ENCODE data around the gene ROMO1. TPM values are rescaled to one million over a fixed set of nuclear protein-coding genes. Genes with fewer than 3 reads are reported as not detected.
"Not testable (repeated sequence)": the region's sequence is repeated elsewhere in the genome, so short reads cannot be mapped to it uniquely, and the experiment has no call there.

Gene ROMO1
- total RNA-seq, 1 donor from 2014 or later = 198 TPM

DNA sequence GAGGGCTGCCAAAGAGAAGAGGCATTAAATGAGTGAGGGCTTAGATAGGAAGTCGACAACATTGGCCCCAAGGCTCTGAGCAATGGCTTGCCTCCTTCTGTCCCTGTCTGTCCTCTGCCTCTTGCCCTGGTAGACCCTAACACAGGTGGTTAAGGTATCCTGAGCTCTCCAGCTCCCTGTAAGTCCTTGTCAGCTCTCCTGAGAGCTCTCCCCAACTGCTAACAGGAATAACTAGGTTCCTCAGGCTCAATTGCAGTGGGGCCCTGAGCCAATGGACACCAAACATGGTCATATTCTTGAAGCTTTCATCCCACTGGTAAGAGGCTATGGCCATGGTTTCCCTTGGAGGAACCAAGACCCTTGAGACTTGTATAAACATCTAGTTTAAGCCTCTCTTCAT lies 29.5 kb upstream of the ROMO1 start:
- no peak for ATAC-seq (ENCODE audit: poor library complexity)
- no peak for DNase-seq
- intact Hi-C loops (cut with DNase I) = no loop called here

DNA sequence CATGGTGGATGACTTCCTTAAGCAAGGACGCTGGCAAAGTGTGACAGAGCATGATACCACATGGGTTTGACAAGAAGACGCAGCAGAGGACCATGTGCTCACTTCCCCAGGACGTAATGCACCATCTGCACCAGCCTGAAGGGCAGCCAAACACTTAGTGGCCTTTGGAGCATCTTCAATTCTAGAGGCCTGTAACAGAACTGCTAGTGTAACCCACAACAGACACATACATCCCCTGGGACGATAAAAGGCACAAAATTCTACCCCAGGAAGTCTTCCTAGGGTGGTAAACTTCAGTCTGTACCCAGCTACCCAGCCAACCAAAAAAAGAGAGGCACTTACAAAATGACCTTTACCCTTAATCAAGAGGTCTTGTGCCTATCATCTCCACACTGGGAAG lies 25.3 kb upstream of the ROMO1 start:
- no peak for ATAC-seq (ENCODE audit: poor library complexity)
- DNase-seq = no peak
- intact Hi-C loops (cut with DNase I) = no loop called here

DNA sequence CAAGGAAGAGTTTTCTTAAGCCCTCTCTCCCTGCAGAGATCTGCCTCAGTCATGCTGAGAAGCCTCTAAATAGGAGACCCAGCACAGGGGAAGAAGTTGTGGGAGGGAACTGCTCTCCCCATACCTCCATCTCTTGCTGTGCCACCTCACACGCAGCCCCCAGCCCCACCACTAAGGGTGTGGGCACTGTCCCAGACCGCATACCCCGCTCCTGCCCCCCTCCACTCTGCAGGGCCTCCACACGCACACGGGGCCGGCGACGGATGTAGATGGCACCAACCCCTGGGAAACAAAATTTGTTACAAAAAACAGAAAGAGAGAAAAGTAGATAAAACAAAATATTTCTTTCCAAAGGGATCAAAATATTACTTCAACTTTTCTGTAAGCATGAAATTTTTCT lies 24.3 kb upstream of the ROMO1 start:
- intact Hi-C loops (cut with DNase I) = no loop called here
- DNase-seq (no peak), ATAC-seq (ENCODE audit: poor library complexity) (no peak)

DNA sequence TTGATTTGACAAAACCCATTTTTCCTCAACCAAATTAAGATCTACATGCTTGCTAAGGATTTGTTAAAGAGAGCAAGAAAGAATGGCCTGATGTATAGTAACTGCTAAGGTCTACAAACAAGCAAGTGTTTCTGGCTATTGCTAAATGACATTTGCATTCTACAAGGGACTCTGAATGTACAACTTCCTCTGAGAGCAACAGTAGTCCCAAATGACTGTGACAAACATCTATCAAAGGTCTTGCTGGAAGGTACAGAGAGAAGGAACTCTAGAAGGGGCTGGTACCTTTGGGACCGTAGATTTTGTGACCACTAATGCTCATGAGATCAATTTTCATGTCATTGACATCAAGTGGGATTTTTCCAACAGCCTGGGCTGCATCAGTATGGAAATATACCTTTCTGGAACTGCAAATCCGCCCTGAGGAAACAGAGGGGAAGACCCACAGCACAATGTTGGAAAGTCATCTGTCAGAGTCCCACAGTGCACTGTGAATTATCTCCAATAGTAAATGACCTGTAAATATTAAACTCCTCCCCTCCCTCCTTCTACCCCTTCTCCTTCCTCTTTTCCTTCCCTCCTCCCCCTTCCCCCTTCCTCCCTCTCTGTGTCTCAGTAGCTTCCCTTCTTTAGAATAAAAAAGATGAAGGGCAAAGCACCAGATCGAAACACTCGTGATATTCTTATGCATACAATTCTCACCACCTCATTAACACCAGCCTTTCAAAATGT lies 18.6 kb upstream of the ROMO1 start:
- DNase-seq (no peak), ATAC-seq (ENCODE audit: poor library complexity) (no peak)
- intact Hi-C loops (cut with DNase I) = no loop called here

DNA sequence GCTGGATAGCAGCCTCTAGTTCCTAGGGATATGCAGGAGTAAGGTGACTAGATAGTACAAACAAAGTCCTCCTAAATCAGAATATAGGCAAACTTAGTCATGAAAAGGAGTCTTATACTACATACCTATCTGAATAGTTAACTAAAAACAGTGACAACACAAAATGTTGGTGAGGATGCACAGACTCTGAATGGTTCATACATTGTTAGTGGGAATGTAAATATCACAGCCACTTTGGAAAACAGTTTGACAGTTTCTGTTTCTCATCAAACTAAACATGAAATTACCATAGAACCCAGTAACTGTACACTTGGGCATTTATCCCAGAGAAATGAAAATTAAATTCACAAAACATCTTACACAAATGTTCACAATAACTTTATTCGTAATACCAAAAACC lies 17.2 kb upstream of the ROMO1 start:
- intact Hi-C loops (cut with DNase I) = no loop called here
- ATAC-seq (ENCODE audit: poor library complexity) (no peak), DNase-seq (no peak)

DNA sequence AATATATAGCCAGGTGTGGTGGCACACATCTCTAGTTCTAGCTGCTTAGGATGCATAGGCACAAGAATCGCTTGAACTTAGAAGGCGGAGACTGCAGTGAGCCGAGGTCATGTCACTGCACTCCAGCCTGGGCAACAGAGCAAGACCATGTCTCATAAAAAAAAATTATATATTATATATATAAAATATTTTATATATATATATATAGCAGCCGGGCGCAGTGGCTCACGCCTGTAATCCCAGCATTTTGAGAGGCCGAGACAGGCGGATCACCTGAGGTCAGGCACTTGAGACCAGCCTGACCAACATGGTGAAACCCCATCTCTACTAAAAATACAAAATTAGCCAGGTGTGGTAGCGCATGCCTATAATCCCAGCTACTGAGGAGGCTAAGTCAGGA lies 13.8 kb upstream of the ROMO1 start:
- intact Hi-C loops (cut with DNase I); ATAC-seq (ENCODE audit: poor library complexity); DNase-seq: not testable (repeated sequence)

DNA sequence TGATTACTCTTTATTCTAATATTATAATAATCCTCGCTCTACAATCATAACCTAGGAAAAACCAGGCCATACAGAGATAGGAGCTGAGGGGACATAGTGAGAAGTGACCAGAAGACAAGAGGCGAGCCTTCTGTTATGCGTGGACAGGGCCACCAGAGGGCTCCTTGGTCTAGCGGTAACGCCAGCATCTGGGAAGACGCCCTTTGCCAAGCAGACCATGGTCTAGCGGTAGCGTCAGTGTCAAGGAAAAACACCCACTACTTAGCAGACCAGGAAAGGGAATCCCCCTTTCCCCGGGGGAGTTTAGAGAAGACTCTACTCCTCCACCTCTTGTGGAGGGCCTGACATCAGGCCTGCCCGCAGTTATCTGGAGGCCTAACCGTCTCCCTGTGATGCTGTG lies 12.3 kb upstream of the ROMO1 start:
- intact Hi-C loops (cut with DNase I); ATAC-seq (ENCODE audit: poor library complexity); DNase-seq: not testable (repeated sequence)

DNA sequence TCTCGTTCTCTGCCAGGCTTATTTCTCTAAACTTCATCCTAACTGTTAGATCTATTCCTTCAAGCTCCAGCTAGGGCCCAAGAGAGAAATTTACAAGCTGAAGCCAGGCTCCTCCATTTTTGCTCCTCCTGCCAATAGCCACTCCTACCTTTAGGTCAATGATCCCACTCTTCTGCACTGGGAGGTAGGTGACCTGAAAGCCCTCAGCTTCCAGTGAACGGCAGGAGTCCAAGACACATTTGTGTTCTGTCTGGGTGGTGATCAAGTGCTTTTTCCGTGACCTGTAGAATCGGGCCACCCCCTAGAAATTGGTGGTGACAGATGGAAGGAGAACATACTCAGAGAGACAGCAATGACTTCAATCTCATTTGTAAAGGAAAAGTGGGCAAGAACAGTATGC lies 8.9 kb upstream of the ROMO1 start:
- ATAC-seq (ENCODE audit: poor library complexity) = no peak
- DNase-seq = no peak
- intact Hi-C loops (cut with DNase I) = no loop called here

DNA sequence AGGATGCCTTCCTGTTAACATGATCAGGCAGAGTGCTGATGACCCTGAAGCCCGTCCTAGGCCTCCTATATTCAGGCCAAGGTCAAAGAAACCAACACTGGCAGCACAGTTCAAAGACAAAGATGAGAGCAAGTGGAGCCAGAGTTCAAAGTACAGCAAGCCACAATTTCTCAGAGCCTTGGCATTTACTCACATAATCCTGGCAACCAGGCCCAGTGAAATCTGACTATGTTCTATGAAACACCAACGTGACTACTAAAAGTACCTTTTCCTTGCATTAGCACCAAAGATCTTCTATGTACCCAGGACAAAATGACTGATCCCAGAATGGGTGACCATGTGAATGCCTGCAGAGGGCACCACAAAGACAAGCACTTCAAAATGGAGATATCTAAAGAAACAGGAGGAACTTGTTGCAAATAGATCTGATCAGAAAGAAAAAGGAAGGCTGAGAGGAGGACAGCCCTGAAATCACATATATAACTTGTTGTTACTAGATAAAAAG lies 3.9 kb upstream of the ROMO1 start:
- DNase-seq (no peak), ATAC-seq (ENCODE audit: poor library complexity) (no peak)
- intact Hi-C loops (cut with DNase I) = no loop called here

DNA sequence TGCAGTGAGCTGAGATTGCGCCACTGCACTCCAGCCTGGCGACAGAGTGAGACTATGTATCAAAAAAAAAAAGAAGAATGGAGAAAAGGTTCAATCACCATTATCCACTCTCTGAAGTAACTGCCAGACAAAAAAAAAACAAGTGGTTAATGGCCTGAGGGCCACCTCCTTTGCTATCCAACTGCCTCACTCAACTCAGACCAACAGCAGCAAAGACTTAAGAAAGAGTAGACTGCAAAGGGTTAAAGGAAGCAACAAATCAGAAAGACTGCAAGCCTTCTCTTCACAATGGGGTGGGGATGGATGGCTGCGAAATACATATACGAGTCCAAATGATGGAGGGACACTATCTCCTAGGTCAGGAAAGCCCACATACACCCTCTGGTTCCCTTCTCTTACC lies 3.2 kb upstream of the ROMO1 start:
- ATAC-seq (ENCODE audit: poor library complexity) = no peak
- intact Hi-C loops (cut with DNase I) = no loop called here

DNA sequence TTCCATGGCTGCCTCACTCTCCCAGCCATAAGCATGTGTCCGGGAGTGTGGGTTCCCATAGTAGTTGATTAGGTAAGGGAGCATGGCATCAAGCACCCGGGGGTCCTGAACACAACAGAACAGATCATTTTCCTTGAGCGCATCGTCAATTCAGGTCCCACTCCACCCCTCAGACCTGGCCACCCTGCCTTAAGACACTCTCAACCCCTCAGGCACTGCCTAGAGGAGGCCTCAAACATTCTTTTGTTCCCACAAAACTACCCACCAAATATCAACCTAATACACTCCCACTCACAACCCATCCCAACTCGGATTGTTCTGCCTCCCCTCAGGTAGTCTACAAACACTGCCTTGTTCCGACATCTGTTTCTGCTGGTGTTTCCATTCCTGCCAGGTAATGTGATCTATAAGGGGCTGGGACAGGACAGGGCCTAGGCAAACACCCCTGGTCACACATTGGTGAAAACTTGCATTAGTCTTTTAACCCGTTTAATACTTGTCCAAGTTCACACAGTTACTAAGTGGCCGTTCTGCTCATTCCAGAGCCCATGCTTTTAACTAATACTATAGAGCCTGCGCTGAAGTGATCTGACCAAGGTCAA lies 1.4 kb upstream of the ROMO1 start:
- no peak for ATAC-seq (ENCODE audit: poor library complexity)
- no peak for DNase-seq
- intact Hi-C loops (cut with DNase I) = no loop called here

More for the DNA sequence above, 3.2 kb upstream of the ROMO1 start:
- DNase-seq = no peak

DNA sequence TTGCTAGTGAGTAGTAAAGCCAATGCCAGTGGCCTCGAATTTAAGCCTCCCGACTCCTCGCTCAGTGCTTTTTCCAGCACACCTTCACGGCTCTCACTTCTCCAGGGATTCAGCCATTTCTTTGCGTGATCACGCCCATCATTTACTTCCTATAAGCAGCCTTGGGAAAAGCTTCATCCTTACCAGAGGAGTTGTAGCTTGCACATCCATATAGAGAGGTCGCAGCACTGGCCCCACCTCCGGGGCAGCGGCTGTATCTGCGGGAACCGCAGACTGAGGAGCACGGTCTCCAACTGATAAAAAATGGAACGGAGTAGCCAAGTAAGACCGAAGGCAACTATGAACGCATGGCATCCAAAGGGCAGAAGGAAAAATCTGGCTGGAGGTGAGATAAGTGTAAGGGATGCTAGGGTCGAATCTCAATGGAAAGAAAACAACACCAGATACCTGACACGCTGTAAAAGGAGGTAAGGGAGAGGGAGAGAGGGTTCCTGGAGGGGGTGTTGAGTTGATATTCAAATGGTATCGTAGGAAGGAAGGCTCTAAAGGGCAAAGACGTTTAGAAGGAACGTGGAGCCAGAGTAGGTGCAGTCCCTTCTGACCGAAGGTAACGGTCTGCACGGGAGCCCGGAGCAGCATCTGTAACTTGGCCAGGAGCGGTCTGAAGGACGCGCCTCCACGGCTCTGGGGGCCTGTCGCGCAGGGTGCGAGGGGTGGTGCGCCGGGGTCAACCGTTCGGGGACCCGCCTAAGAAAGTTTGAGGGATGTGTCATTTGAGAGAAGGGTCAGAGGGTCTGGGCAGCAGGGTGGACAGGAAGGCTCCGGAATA lies 693 bp upstream of the ROMO1 start:
- peak; percentile 57 for ATAC-seq (ENCODE audit: poor library complexity)
- intact Hi-C loops (cut with DNase I) = no loop called here
- DNase-seq = no peak

DNA sequence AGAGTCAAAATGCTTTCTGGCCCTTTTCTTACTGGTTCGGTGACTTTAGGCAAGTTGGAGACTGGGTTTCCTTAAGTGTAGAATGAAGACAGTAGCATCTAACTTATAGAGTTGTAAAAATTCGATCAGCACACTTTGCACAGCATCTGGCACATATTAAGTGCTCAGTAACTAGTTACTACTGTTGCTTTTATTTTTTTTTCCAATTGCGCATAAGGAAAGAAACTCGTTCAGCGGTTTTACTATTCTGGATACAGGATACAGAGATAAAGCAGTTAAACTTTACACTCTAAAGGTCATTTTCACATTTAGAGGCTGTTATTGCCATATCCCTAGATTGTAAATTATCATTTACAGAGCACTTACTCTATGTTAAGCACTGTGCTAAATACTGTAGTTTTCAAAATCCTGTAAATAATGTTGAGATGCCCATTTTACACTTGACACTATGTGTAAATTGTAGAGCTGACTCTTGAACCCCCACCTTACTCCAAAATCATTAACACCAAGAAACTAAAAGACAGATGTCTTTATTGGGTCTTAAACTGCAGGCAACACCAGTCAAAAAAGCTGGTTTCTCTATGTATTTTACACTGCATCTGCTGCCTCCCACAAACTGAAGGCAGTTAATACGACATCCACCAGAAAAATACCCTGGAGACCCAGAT lies 886 bp downstream of the ROMO1 start:
- intact Hi-C loops (cut with DNase I) = no loop called here
- no peak for ATAC-seq (ENCODE audit: poor library complexity)
- no peak for DNase-seq

DNA sequence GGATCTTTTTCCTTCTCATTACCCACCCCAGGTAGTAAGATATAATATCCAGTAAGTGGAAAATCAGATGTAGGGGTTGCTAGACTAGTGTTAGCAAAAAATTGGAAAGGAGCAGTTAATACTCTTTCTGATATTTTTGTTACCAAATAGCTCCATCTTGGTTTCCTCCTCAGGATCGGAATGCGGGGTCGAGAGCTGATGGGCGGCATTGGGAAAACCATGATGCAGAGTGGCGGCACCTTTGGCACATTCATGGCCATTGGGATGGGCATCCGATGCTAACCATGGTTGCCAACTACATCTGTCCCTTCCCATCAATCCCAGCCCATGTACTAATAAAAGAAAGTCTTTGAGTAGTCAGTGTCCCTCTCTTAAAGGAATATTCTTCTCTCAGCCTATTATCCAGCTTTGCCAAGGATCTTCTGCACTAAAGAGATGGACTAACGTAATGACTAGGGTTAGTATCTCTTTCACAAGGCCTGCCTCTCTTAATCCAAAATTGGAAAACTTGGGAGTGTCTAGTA lies 1.5 kb downstream of the ROMO1 start:
- DNase-seq (no peak), ATAC-seq (ENCODE audit: poor library complexity) (no peak)

DNA sequence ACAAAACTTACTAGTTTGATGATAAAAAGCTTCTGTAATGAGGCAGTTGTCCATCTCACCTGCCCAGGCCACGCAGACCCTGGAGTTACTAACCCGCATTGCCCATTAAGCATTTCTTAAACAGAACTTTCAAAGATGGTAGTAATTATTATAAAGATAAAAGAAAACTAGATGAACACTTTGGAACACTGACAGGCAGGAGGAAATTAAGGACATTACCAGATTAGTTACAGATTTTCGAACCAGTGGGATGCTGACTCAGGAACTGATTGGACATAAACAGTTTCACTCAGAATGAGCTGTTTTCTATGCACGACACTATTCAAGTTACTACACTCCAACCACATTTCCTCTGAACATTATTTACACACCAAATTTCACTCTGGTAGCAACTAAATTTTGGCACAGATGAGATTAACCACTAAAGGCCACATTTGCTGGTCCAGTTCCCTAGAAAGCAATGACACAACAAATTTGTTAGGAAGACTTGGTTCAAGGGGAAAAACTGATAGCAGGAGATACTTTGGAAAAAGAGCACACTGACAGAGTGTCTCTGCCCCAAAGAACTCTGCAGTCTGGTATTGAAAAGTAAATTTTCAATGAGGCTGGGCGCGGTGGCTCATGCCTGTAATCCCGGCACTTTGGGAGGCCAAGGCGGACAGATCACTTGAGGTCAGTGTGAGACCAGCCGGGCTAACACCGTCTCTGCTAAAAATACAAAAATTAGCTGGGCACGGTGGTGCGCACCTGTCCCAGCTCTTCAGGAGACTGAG lies 3.0 kb downstream of the ROMO1 start:
- intact Hi-C loops (cut with DNase I) = no loop called here
- DNase-seq = no peak

More for the DNA sequence above, 1.5 kb downstream of the ROMO1 start:
- intact Hi-C loops (cut with DNase I) = no loop called here

DNA sequence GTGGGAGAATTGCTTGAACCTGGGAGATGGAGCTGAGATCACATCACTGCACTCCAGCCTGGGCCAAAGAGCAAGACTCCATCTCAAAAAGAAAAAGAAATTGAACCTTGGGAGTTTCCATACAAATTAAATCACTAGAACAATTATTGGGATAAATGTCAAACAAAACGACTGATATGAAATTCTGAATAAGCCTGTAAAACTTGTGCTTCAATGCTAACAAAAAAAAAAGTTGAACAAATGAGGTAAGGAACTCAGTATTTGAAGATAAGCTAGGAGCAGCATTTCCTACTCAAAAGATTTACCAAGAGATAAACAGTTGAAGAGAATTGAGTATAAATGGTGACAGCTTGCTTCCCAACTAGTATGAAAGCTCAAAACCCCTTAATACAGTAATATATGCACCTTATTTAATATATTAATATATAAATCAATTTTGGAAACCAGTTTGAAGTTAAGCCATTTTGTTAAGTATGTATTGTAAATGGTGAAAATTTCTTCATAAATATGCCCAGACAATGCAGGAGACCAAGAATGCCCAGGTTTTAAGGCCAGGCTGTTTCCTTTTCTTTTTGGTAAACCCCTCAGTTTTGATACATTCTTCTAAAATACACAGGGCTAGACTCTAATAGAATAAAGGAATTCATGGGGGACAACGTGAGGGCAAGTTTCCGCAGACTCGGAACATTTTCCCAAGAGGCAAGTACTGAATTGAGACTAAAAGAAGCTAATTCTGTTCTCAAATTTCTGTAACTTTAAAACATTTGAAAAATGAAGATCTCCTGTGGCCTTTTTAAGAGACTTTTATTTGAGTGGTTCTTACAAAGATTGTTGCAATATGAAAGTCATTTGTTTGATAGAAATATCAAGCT lies 3.9 kb downstream of the ROMO1 start:
- ATAC-seq (ENCODE audit: poor library complexity) (no peak), DNase-seq (no peak)
- intact Hi-C loops (cut with DNase I) = no loop called here

More for the DNA sequence above, 3.0 kb downstream of the ROMO1 start:
- no peak for ATAC-seq (ENCODE audit: poor library complexity)

DNA sequence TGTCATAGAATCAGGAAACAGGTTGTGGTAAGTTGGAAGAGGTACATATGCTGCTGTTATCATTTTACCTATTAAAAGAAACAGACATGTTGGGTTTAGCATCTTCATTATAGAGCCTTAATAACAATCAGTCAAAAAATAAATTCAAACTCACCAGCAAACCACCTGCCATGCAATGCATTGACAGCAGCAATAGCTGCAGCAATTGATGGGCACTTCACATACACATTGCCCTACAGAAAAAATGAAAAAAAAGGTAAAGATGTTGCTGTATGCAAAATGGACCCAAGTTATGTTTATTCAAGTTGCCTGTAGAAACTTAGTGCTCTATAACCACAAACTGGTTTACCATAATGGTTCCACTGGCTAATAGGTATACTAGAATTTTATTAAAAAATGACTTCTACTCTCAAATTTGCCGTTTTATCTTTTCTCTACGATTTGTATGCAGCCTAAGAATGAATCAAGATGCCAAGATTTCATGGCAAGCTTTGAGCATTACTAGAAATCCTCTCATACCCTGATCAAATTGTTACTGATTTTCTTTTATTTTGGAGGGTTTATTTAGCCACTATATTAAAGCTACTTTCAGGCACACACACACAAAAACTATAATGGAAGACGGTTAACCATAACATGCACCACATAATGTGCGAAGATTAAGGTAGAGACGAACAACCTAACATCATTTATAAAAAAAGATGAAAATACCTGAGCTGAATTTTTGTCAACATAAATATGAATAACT lies 5.5 kb downstream of the ROMO1 start:
- intact Hi-C loops (cut with DNase I) = no loop called here
- DNase-seq (no peak), ATAC-seq (ENCODE audit: poor library complexity) (no peak)

Data from Right ventricle myocardium superior (tissue), 1 donor.